ENCODE measurements around the gene CSK. TPM values are rescaled to one million over a fixed set of nuclear protein-coding genes. Genes with fewer than 3 reads are reported as not detected.

The CSK gene
- total and polyA plus RNA-seq, 2 of the 8 experiments (the other 6 are each of a cell fraction or from before 2014, with no cell fraction given) = 13.7 to 50.2 TPM

DNA sequence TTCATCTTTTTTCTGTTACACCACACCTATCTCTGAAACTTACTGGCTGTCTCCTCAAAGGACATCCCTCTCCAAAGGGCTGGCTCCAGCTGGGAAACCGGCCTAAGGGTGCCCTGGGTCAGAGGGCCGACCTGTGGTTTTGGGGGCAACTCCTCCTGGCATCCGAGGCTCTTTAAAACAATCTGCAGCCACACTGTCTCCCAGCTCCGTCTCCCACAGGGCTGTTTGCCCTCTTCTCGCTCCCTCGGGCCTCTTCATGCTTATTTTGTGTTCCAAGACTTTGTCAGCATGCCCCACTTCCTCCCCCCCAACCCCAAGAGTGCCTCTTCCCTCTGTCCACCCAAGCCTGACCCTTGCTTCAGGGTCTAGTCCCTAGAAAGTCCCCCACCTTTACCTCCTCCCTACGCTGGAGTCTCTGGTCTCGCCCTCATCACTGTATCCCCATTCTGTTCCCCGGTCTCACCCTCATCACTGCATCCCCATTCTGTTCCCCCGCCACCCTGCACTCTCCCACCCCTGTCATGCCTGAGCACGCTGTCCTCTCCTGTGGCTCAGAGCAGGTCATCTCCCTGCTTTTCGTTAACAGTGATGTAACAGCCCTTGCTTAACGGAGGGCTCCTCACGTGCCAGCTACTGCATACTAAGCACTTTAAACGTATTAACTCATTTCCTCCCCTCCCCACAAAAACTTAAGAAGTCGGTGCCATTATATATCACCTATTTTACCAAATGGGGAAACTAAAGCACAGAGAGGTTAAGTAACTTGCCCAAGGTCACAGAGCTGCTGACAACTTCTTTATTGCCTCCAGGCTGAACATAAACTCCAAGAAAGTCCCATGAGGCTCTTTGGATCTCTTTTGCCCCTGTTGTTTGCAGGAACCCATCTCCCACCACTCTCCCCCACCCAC, 1.1 kb upstream of the CSK start:
- Histone ChIP-seq H3K23ac (ENCODE audit: insufficient read length) (no peak overlapping the region), H3K4ac (replicated peaks; ENCODE audit: insufficient read length, low read depth, low read length) (no peak overlapping the region), H4K8ac (ENCODE audit: extremely low read depth, insufficient read depth, low read length) (peak overlapping the region; percentile 18; the same call in 1 of the 2 replicates), H3K79me1 (ENCODE audit: low read depth, low read length) (peaks cover 10% of the 10 kb centered on the region), H3K27me3 (replicated peaks in 1 of 4; ENCODE audit: control insufficient read depth in 3 of 4, extremely low read depth in 1 of 4, insufficient read depth in 3 of 4, low read length in 3 of 4) (peaks cover 0 to 15% (median 11%) of the 10 kb centered on the region in 4 experiments; a peak in 6 of 7 replicates), H2BK5ac (ENCODE audit: low read depth, low read length) (no peak overlapping the region), H3K4me3 (ENCODE audit: extremely low read depth in 1 of 4, insufficient read depth in 2 of 4, low read depth in 3 of 4, low read length in 4 of 4) (peak overlapping the region in 3 of 4 experiments; percentile 34 to 82 (median 61); a peak in 5 of 8 replicates), H2BK12ac (ENCODE audit: low read depth, low read length) (peak overlapping the region; percentile 39; the same call in 1 of the 2 replicates), H3K23me2 (ENCODE audit: low read depth, low read length) (peaks cover 9% of the 10 kb centered on the region), H2BK15ac (ENCODE audit: low read length) (no peak overlapping the region), H2BK20ac (ENCODE audit: low read length) (no peak overlapping the region), H3K79me2 (ENCODE audit: control insufficient read depth in 1 of 2, insufficient read depth in 2 of 2, low read length in 2 of 2) (peaks cover 0 to 6% of the 10 kb centered on the region in 2 experiments; a peak in 1 of 4 replicates), H4K91ac (replicated peaks; ENCODE audit: insufficient read length, low read length) (no peak overlapping the region), H2AK5ac (ENCODE audit: low read depth, low read length) (no peak overlapping the region), H3K9me3 (ENCODE audit: insufficient read depth in 2 of 2, low read depth in 1 of 2, low read length in 1 of 2) (no peaks in the 10 kb centered on the region), H4K20me1 (replicated peaks in 1 of 2; ENCODE audit: control insufficient read depth in 1 of 2, insufficient read depth in 2 of 2, low read length in 2 of 2) (peaks cover 0 to 10% of the 10 kb centered on the region in 2 experiments), H2BK120ac (replicated peaks; ENCODE audit: low read depth, low read length) (no peak overlapping the region), H2AFZ (ENCODE audit: low read length) (no peak overlapping the region), H3K18ac (ENCODE audit: extremely low read depth, low read length) (no peak overlapping the region; the same call in 1 of the 2 replicates), H3K56ac (replicated peaks; ENCODE audit: insufficient read length, low read depth, low read length) (no peak overlapping the region), H3K27ac (ENCODE audit: low read depth, low read length) (no peak overlapping the region), H3K14ac (ENCODE audit: insufficient read length) (no peak overlapping the region), H3K4me1 (replicated peaks in 1 of 4; ENCODE audit: control insufficient read depth in 3 of 4, insufficient read depth in 4 of 4, low read length in 3 of 4) (peaks cover 4 to 25% (median 20%) of the 10 kb centered on the region in 4 experiments), H4K5ac (ENCODE audit: insufficient read length, low read depth, low read length) (no peak overlapping the region), H3K4me2 (ENCODE audit: insufficient read depth in 1 of 2, low read depth in 2 of 2, low read length in 2 of 2) (peak overlapping the region; percentile 79 to 84), H3K9ac (replicated peaks in 1 of 4; ENCODE audit: extremely low read depth in 1 of 4, low read depth in 3 of 4, low read length in 3 of 4) (no peak overlapping the region), H3K36me3 (ENCODE audit: control insufficient read depth in 2 of 4, insufficient read depth in 4 of 4, low read length in 3 of 4) (no peaks in the 10 kb centered on the region)
- TF ChIP-seq KDM1A (IDR thresholded peaks at IDR 0.05; ENCODE audit: borderline replicate concordance, low read length) = peak; percentile 86
- TF ChIP-seq EZH2 (IDR thresholded peaks at IDR 0.05; ENCODE audit: low read depth, low read length, severe bottlenecking) = no peak
- 75% methylated on average over 16 of the region's 16 CpGs; no CpG with 5 or more reads in 1 of the 2 experiments for WGBS, 2 experiments (ENCODE audit: extremely low coverage in 1 of 2, insufficient coverage in 1 of 2, insufficient read length in 1 of 2, insufficient replicate concordance in 2 of 2, low coverage in 1 of 2, low lambda C conversion rate in 2 of 2, missing lambda C conversion rate in 1 of 2)
- DNase-seq (ENCODE audit: low read depth in 1 of 2, low spot score in 2 of 2) (no peak), FAIRE-seq (no peak)
- POLR2A ChIA-PET (ENCODE audit: partially characterized antibody) = interaction anchor here (0.9 to 5.6 kb wide), 8 partner anchors 9 to 163 kb away, joined by 3 to 26 read pairs (median 6); partner anchors contain the start of gene ULK3
- CTCF ChIA-PET (ENCODE audit: partially characterized antibody) = interaction anchor here (0.7 to 53.7 kb wide), 13 partner anchors 10 to 379 kb away, joined by 3 to 1439 read pairs (median 6); partner anchors contain the start of genes CLK3, CPLX3 and LMAN1L
